GM19043 (cell line): ENCODE data around the gene UTP3.
"Not testable (repeated sequence)": the region's sequence is repeated elsewhere in the genome, so short reads cannot be mapped to it uniquely, and the experiment has no call there.

ENCODE experiments used
- ATAC-seq: cut with Tn5 transposase; IDR thresholded peaks from one replicate; pipeline ENCODE4 v1.9.1; 2021; ENCODE audit warnings: low read depth; ENCODE audit not compliant: unreplicated experiment

The UTP3 gene

DNA sequence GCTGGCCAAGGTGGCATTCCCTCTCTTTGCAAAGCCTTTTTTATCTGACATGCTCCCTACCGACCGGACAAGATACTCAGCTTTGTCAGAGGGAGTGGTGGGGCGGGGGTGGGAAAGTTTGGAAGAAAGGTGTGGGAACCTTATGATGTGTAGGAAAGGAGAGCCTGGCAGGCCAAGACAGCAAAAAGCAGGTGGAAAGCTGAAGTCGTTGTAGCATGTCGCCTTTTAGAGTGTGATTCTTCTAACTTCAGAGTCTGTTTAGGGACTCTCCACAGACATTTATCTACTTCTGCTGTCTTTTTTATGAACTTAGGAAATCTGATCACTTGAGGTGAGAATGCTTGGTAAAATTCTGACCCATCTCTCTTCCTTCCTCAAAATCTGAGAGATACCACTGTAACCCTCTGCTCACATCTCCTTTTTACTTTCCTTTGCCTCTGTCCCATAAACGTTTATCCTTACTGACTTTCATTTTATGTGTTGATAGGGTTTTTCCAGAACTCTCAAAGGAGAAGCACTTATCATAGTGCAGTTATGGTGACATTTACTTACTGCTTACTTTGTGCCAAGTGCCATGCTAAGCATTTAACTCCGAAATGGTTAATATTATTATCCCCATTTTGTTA is 25.2 kb downstream of the UTP3 start:
- ATAC-seq: peak; percentile 23

DNA sequence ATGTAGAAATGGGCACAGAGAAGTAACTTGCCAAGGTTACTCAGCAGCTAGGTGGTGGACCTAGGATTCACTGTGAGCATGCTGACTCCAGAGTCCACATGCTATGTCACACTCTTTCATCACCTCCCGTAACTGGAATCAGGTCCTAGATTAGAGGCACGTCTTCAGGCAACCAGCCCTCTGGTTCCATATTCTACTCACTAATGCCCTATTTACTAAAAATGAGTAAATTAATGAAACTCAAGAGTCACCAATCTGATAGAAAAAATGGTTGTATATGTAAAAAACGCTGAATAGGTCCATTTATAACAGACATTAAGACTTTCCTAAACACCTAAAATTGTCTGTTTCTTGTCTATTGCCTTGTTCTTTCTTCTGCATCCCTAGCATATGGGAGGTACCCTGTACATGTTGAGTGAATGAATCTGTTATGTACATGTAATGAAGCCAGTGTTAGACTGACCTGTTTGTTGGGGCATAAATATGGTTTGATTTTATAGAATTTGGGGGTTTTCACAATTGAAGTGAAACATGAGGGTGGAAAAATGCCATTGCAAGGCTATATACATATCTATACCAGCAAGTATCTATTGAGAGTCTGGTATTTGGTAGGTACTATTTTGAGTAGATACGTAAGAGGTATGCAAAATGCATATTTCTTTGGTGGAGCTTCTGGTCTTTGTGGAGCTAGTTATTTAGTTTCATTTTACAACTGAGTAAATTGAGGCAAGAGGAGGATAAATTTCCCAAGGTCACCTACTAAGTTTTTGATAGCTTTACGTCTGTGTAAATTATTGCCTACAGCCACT is 26.0 kb downstream of the UTP3 start:
- peak; percentile 50 for ATAC-seq

DNA sequence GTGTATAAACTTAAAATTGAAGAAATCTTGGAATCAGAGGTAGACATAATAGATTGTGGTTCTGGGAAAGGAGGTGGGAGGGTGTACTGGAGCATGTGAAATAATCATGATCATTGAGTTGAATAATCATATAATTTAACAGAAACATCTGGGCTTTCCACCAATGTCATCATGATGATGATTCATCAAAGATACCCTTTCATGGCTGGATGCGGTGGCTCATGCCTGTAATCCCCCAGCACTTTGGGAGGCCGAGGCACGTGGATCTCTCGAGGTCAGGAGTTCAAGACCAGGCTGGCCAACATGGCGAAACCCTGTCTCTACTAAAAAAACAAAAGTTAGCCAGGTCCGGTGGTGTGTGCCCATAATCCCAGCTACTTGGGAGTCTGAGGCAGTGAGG is 26.8 kb downstream of the UTP3 start:
- ATAC-seq: peak; percentile 1

GRCh38 chr4:70718811-70719604 is 30.7 kb downstream of the UTP3 start:
- no peak for ATAC-seq

GRCh38 chr4:70721747-70722146 is 33.4 kb downstream of the UTP3 start, which contains the start of gene RUFY3:
TSS of gene RUFY3 (plus strand) at chr4:70721964. CDS start at chr4:70722574, 610 bp downstream.
- no peak for ATAC-seq

DNA sequence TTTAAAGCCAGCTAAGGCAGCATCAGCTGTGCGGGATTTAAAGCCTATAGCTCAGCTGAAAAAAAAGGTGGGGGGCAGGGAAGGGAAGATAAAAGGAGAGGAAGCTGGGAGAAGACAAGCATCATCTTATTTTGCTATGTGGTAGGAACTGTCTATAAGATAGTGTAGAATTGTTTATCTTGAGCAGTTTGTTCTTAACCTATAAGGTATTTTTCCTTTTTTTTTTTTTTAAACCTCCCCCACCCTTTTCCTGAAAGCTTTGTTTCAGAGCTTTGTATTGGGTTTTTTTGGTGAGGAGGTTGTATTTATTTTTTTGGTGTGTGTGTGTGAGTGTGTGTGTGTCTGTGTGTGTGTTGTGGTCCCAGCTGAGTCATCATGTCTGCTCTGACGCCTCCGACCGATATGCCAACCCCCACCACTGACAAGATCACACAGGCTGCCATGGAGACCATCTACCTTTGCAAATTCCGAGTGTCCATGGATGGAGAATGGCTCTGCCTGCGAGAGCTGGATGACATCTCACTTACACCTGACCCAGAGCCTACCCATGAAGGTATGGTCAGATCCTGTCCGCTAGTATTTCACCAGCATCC is 34.0 kb downstream of the UTP3 start:
- ATAC-seq: no peak

- no peak for ATAC-seq
Measured at GRCh38 chr4:70724463-70724862, 36.1 kb downstream of the UTP3 start.

DNA sequence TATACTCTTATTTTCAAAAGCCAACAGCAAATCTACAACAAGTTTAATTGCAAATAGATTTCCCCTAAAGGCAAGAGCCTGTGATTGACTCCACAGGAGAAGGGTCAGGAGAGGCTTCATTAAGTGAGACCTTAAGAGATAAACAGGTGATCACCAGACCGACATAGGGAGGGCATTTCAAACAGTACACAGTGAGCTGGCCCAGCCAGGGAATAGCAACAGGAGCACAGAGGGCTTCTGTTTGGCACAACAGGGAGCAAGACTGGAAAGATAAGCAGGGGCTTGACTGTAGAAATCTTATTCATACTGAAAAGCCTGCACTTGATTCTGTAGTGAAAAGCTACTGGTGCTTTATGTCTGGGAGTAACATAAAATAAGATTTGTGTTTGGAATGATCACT is 37.3 kb downstream of the UTP3 start:
- no peak for ATAC-seq

DNA sequence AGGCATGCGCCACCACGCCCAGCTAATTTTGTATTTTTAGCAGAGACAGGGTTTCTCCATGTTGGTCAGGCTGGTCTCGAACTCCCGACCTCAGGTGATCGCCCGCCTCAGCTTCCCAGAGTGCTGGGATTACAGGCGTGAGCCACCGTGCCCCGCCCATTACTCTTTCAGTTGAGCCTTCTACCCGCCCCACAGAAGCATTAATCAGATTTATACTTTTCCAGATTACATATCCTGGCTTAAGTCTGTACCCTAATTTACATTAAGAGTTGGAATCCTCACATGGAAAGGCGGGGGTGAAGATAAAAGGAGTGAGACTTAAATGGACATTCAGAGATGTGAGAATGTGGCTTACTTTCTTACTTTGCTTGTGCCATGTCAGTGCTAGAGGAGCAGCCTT is 38.2 kb downstream of the UTP3 start:
- ATAC-seq: not testable (repeated sequence)

- ATAC-seq: no peak
Measured at GRCh38 chr4:70728091-70728490, 39.8 kb downstream of the UTP3 start.

DNA sequence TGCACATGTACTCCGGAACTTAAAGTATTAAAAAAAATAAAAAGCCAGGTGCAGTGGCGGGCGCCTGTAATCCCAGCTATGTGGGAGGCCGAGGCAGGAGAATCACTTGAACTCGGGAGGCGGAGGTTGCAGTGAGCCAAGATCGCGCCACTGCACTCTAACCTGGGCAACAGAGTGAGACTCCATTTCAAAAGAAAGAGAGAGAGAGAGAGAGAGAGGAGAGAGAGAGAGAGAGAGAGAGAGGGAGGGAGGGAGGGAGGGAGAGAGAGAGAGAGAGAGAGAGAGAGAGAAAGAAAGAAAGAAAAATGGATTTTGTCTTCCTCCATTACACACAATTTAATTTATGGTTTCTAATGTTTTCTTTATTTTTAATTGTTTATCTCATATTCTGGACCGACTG is 44.5 kb downstream of the UTP3 start:
- ATAC-seq: not testable (repeated sequence)

DNA sequence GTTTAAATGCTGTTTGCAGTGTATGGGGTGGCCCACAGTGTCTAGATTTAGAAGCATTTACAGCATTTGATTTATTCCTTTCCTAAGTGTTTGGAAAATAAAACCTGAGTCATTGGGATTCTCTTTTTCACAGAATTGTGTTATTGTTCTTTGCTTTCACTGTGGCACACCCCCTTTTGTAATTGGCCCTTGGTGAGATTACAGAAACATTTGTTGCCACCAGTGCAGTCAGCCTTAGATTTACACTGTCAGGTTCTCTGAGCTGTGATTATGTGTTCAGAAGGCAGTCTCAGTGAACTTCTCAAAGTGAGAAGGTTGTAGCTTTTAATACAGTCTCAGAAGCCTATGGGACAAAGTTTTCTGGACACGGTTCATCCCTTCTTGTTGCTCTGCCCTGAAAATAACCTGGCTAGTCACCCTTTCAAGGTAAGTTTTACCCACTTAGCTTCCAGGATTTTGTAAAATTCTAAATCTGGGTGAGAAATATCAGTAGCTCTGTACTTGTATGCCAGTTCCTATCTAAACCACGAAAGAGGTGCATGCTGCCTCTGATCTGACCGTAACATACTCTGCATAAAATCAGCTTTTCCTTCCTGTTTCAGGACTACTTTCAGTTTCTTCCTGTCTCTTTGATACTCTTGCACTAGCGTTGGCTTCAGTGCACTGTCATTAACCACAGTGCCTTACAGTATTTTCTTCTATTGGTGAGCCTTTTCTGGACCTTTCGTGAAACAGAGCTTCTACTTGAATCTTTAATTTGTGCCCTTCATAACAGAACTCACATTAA is 46.0 kb downstream of the UTP3 start:
- ATAC-seq: peak; percentile 87

- ATAC-seq: no peak
Measured at GRCh38 chr4:70734971-70735370, 46.6 kb downstream of the UTP3 start.

GRCh38 chr4:70735915-70736314 is 47.6 kb downstream of the UTP3 start:
- not testable (repeated sequence) for ATAC-seq

DNA sequence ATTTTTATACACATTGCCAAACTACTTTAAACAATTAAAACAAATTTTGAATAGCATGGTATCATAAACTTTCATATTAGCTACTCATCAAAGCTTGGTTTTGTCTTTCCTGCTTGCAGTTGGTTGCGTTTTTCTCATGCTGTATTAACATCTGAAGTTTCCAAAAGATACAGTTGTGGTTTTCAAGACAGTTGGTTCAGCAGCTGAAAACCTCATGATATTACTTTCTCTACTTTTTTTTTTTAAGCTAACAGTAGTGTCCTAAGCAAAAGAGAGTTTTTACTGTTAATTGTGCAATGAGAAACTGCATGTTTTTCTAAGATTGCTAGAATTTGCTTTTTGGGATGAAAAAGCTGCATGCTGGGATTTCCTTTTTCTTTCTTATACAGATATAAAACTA is 48.7 kb downstream of the UTP3 start:
- no peak for ATAC-seq

- ATAC-seq: no peak
Measured at GRCh38 chr4:70737409-70737808, 49.1 kb downstream of the UTP3 start.

- ATAC-seq: no peak
Measured at GRCh38 chr4:70739496-70740337, 51.4 kb downstream of the UTP3 start.
